H9 (cell line): ENCODE results near the gene SRXN1. TPM values are rescaled to one million over a fixed set of nuclear protein-coding genes. Genes with fewer than 3 reads are reported as not detected.
A peak's percentile ranks its signal among the peaks of the same experiment; 100 is the strongest.

Source experiments
- DNase-seq: peaks from one replicate; pipeline ENCODE4 v3.0.0-alpha.2; 2017
- H2AFZ ChIP-seq: one replicate; pipeline ENCODE4 v1.6.1; 2013; ENCODE audit warnings: mild to moderate bottlenecking, low read length, control low read depth, moderate library complexity
- H2AK5ac ChIP-seq: 2 replicates; pipeline ENCODE4 v1.6.1; 2013; ENCODE audit warnings: low read length, control low read depth, mixed read lengths; ENCODE audit not compliant: insufficient read length
- H2BK120ac ChIP-seq: one replicate; pipeline ENCODE4 v1.6.1; 2013; ENCODE audit warnings: low read depth, mild to moderate bottlenecking, low read length, control low read depth, inconsistent platforms; ENCODE audit not compliant: poor library complexity, severe bottlenecking
- H2BK12ac ChIP-seq: 2 replicates; pipeline ENCODE4 v1.6.1; 2013; ENCODE audit warnings: low read length, control low read depth, mixed read lengths, low read depth; ENCODE audit not compliant: insufficient read length
- H2BK15ac ChIP-seq: 2 replicates; pipeline ENCODE4 v1.6.1; 2013; ENCODE audit warnings: low read depth, low read length, control low read depth
- H2BK20ac ChIP-seq: one replicate; pipeline ENCODE4 v1.6.1; 2013; ENCODE audit warnings: low read depth, mild to moderate bottlenecking, low read length, control low read depth, inconsistent platforms; ENCODE audit not compliant: poor library complexity, severe bottlenecking
- H2BK5ac ChIP-seq: 2 replicates; pipeline ENCODE4 v1.6.1; 2013; ENCODE audit warnings: low read length, control low read depth, mixed read lengths; ENCODE audit not compliant: insufficient read length
- H3K14ac ChIP-seq: 2 replicates; pipeline ENCODE4 v1.6.1; 2013; ENCODE audit warnings: low read length, control low read depth; ENCODE audit not compliant: insufficient read depth
- H3K18ac ChIP-seq: 2 replicates; pipeline ENCODE4 v1.6.1; 2013; ENCODE audit warnings: low read depth, mild to moderate bottlenecking, mixed read lengths, low read length, control low read depth; ENCODE audit not compliant: insufficient read length
- H3K23ac ChIP-seq: 2 replicates; pipeline ENCODE4 v1.6.1; 2013; ENCODE audit warnings: low read length, control low read depth, mixed read lengths, low read depth; ENCODE audit not compliant: insufficient read length
- H3K23me2 ChIP-seq: 2 replicates; pipeline ENCODE4 v1.6.1; 2013; ENCODE audit warnings: low read depth, mild to moderate bottlenecking, mixed read lengths, low read length, control low read depth; ENCODE audit not compliant: insufficient read length, poor library complexity, severe bottlenecking
- H3K27ac ChIP-seq: 2 replicates; pipeline ENCODE4 v1.5.1; 2013; ENCODE audit warnings: low read length, control low read depth, mixed read lengths, low read depth; ENCODE audit not compliant: insufficient read length
- H3K27me3 ChIP-seq: 2 replicates; pipeline ENCODE4 v1.6.1; 2013; ENCODE audit warnings: low read length, control low read depth, inconsistent platforms; ENCODE audit not compliant: insufficient read depth
- H3K4ac ChIP-seq: 2 replicates; pipeline ENCODE4 v1.6.1; 2013; ENCODE audit warnings: low read depth, mild to moderate bottlenecking, control low read depth, inconsistent platforms, low read length, moderate library complexity
- H3K4me1 ChIP-seq: 2 replicates; pipeline ENCODE4 v1.6.1; 2013; ENCODE audit warnings: low read length, control low read depth, inconsistent platforms; ENCODE audit not compliant: insufficient read depth
- H3K4me2 ChIP-seq: 2 replicates; pipeline ENCODE4 v1.6.1; 2013; ENCODE audit warnings: low read length, control low read depth, mixed read lengths; ENCODE audit not compliant: insufficient read length, insufficient read depth
- H3K56ac ChIP-seq: 2 replicates; pipeline ENCODE4 v1.6.1; 2013; ENCODE audit warnings: low read depth, mild to moderate bottlenecking, mixed read lengths, low read length, control low read depth; ENCODE audit not compliant: insufficient read length
- H3K79me1 ChIP-seq: 2 replicates; pipeline ENCODE4 v1.6.1; 2013; ENCODE audit warnings: low read depth, mild to moderate bottlenecking, moderate library complexity, low read length, control low read depth, inconsistent platforms; ENCODE audit not compliant: insufficient read depth, poor library complexity, severe bottlenecking
- H3K79me2 ChIP-seq: 2 replicates; pipeline ENCODE4 v1.6.1; 2013; ENCODE audit warnings: low read length, control low read depth, inconsistent platforms; ENCODE audit not compliant: insufficient read depth
- H3K9ac ChIP-seq: 2 replicates; pipeline ENCODE4 v1.6.1; 2013; ENCODE audit warnings: low read length, control low read depth, mixed read lengths; ENCODE audit not compliant: insufficient read length; ENCODE audit errors: extremely low read depth
- H3K9me3 ChIP-seq: one replicate; pipeline ENCODE4 v1.6.1; 2013; ENCODE audit warnings: low read depth, low read length, inconsistent platforms; ENCODE audit not compliant: control insufficient read depth
- H3T11ph ChIP-seq: one replicate; pipeline ENCODE4 v1.6.1; 2013; ENCODE audit warnings: mild to moderate bottlenecking, low read length, control low read depth, inconsistent platforms
- H4K20me1 ChIP-seq: one replicate; pipeline ENCODE4 v1.6.1; 2013; ENCODE audit not compliant: control insufficient read depth, insufficient read length, insufficient read depth
- H4K5ac ChIP-seq: 2 replicates; pipeline ENCODE4 v1.6.1; 2013; ENCODE audit warnings: low read depth, mild to moderate bottlenecking, mixed read lengths, low read length, control low read depth; ENCODE audit not compliant: insufficient read length
- H4K8ac ChIP-seq: replicated peaks from 2 replicates; pipeline ENCODE4 v1.6.1; 2013; ENCODE audit warnings: low read length, control low read depth, mixed read lengths, low read depth; ENCODE audit not compliant: insufficient read length
- H4K91ac ChIP-seq: 2 replicates; pipeline ENCODE4 v1.6.1; 2013; ENCODE audit warnings: low read depth, mild to moderate bottlenecking, moderate library complexity, mixed read lengths, low read length, control low read depth; ENCODE audit not compliant: insufficient read length
- H3K27ac Mint-ChIP-seq, 3 experiments: 2 replicates in 2 of 3; 3 replicates in 1 of 3; pipeline ENCODE4 v1.8.0; 2020 to 2021; ENCODE audit warnings: mixed read lengths in 3 of 3, mild to moderate bottlenecking in 1 of 3, moderate library complexity in 1 of 3
- H3K27me3 Mint-ChIP-seq: 2 replicates; pipeline ENCODE4 v1.8.0; 2021; ENCODE audit warnings: low read depth, mild to moderate bottlenecking, moderate library complexity, mixed read lengths
- H3K36me3 Mint-ChIP-seq, 3 experiments: 2 replicates in 2 of 3; 3 replicates in 1 of 3; pipeline ENCODE4 v1.8.0; 2020 to 2021; ENCODE audit warnings: low read depth in 3 of 3, mixed read lengths in 3 of 3; ENCODE audit not compliant: insufficient read depth in 1 of 3
- H3K4me1 Mint-ChIP-seq, 2 experiments: 2 replicates each; pipeline ENCODE4 v1.8.0; 2020; ENCODE audit warnings: mixed read lengths in 2 of 2
- H3K4me3 Mint-ChIP-seq, 2 experiments: 2 replicates in 1 of 2; 3 replicates in 1 of 2; pipeline ENCODE4 v1.8.0; 2020 to 2021; ENCODE audit warnings: mild to moderate bottlenecking in 2 of 2, mixed read lengths in 2 of 2, moderate library complexity in 1 of 2
- H3K9me3 Mint-ChIP-seq, 2 experiments: 2 replicates in 1 of 2; 3 replicates in 1 of 2; pipeline ENCODE4 v1.8.0; 2020; ENCODE audit warnings: mild to moderate bottlenecking in 2 of 2, mixed read lengths in 2 of 2, moderate library complexity in 1 of 2
- CTCF ChIP-seq: fragments of 200-600 bp; sonication (generic); conservative IDR thresholded peaks from 3 replicates; pipeline ENCODE4 v1.8.0; 2021; ENCODE audit warnings: antibody characterized with exemption, mild to moderate bottlenecking
- WGBS: extraction: QIAGEN DNeasy Blood & Tissue Kit; methylation state at CpG from one replicate; pipeline ENCODE4 v1.1.7; 2013; ENCODE audit warnings: missing lambda C conversion rate, low lambda C conversion rate, mixed read lengths; ENCODE audit not compliant: insufficient read length; ENCODE audit errors: extremely low coverage; 5-methylcytosine and 5-hydroxymethylcytosine counted together
- total RNA-seq: library from RNA; stranded (reverse); gene quantifications from 2 replicates; pipeline ENCODE4 v1.2.1, GENCODE V29; 2021

The SRXN1 gene
- total RNA-seq, 1 experiment from 2014 or later = 25.7 TPM

- no peaks in the 10 kb centered on the region for H3K9me3 ChIP-seq
- no peak for DNase-seq
- WGBS = no CpG with 5 or more reads among the region's 7 CpGs
- H2BK15ac ChIP-seq = no peak overlapping the region
- no peaks in the 10 kb centered on the region; the same call in 1 of the 2 replicates for H3K4me1 ChIP-seq
- H2BK5ac ChIP-seq = no peak overlapping the region
- H4K91ac ChIP-seq = no peak overlapping the region
- H3K23me2 ChIP-seq = peaks cover 17% of the 10 kb centered on the region
- H4K20me1 ChIP-seq = no peaks in the 10 kb centered on the region
- TF ChIP-seq CTCF = peak; percentile 78
- H2BK12ac ChIP-seq = no peak overlapping the region
- Mint-ChIP-seq H3K27me3 (peaks cover 58% of the 10 kb centered on the region), H3K9me3 (peaks cover 0 to 4% of the 10 kb centered on the region in 2 experiments; a peak in 1 of 5 replicates), H3K27ac (no peak overlapping the region; a peak in 1 of 7 replicates), H3K4me3 (peak overlapping the region in 1 of 2 experiments; percentile 53; a peak in 1 of 5 replicates), H3K4me1 (peaks cover 25 to 58% of the 10 kb centered on the region in 2 experiments), H3K36me3 (no peaks in the 10 kb centered on the region; a peak in 1 of 7 replicates)
- H3K4ac ChIP-seq = no peak overlapping the region
- no peak overlapping the region for H3K14ac ChIP-seq
- no peak overlapping the region for H4K8ac ChIP-seq
- no peak overlapping the region for H3K18ac ChIP-seq
- no peaks in the 10 kb centered on the region for H3K79me1 ChIP-seq
- no peak overlapping the region for H3K27ac ChIP-seq
- H2AFZ ChIP-seq = no peak overlapping the region
- no peak overlapping the region for H4K5ac ChIP-seq
- H3K79me2 ChIP-seq = no peaks in the 10 kb centered on the region
- peaks cover 5% of the 10 kb centered on the region for H3K27me3 ChIP-seq
- no peak overlapping the region for H2BK20ac ChIP-seq
- H3K23ac ChIP-seq = no peak overlapping the region
- H3K56ac ChIP-seq = no peak overlapping the region
- no peak overlapping the region for H3T11ph ChIP-seq
- H3K9ac ChIP-seq = no peak overlapping the region
- H3K4me2 ChIP-seq = no peak overlapping the region
- no peak overlapping the region for H2AK5ac ChIP-seq
- no peak overlapping the region for H2BK120ac ChIP-seq
Observed at GRCh38 chr20:672963-673602, 20.1 kb upstream of the SRXN1 start.
